Anterior cingulate cortex (tissue), 58 donors: Measurements from ENCODE around the gene TXNDC11.

ENCODE experiments used
- DNase-seq, 58 donors: peaks; one replicate each; lab custom pipeline; 2025; lab: John Stamatoyannopoulos, UW

The TXNDC11 gene

GRCh38 chr16:11755022-11755760 lies 12.5 kb upstream of the TXNDC11 start:
- no peak for DNase-seq

DNA sequence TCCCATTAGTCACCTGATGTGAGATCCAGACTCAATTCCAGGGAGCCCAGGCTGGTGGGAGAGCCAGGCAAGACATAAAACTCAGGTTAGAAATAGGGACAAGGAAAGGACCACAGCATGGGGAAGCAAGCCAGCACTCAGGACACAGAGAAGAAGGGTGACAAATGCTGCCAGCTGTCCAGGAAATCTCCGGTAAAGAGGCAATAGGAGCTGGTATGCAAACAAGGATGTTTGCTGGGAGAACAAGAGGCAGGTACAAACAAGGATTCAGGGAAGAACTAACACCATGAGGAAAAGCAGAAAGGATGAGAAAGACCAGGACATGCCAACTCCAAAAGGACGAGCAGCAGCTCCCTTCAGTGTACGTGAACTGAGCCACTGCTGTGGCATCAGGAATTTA lies 10.2 kb upstream of the TXNDC11 start:
- DNase-seq = no peak

- no peak for DNase-seq
Measured at GRCh38 chr16:11750056-11750455, 7.4 kb upstream of the TXNDC11 start.

- DNase-seq = no peak
Measured at GRCh38 chr16:11748404-11749254, 6.0 kb upstream of the TXNDC11 start.

DNA sequence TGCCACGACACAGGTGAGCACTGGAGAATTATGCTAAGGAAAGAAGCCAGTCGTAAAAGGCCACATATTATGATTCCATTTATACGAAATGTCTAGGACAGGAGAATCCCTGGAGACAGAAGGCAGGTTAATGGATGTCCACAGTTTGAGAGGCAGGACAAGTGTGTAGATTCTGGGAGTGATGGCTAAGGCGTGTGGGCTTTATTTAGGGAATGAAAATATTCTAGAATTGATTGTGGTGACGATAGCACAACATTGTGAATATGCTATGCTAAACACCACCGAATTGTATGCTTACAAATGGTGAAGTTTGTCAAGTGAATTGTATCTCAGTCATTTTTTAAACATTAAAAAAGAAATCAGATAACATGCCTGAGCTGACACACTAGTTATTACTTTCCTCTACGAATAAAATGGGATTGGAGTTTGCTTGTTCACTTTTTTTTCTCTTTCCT lies 5.3 kb upstream of the TXNDC11 start:
- no peak for DNase-seq

DNA sequence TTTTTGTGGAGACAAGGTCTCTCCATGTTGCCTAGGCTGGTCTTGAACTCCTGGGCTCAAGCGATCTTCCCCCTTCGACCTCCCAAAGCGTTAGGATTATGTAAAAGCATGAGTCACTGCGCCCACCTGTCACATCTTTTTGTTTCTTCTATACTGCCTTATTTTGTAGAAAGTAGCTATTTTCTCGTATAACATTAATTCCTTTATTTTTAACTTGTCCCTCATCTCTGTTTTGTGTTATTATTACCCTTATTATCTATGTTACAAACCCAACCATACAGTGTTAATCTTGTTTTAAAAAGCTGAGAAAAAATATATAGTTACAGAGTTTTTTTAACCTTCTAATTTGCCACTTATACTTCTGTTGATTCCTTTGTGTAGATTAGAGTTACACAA lies 1.4 kb upstream of the TXNDC11 start:
- DNase-seq = no peak

DNA sequence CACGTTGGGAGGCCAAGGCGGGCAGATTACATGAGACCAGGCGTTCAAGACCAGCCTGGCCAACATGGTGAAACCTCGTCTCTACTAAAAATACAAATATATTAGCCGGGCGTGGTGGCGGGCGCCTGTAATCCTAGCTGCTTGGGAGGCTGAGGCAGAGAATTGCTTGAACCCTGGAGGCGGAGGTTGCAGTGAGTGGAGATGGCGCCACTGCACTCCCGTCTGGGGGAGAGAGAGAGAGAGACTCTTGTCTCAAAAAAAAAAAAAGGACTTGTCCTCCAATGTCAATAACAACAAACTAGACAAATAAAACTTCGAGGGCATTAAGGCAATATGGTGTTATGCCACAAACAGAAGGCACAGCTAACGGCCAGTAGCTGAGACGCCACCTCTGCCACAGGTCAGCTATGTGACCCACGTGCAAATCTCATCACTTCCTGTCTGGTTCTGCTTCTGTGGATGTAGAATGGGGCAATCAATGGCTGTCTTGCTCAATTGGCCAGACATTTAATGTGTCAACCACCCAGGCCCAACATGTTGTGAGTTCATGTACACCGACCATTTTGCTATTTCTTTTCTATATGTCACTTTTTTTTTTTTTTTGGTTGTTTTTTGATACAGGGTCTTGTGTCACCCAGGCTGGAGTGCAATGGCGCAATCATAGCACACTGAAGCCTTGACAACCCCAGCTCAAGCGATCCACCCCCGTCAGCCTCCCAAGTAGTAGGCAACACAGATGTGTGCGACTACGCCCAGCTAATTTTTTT lies 834 bp upstream of the TXNDC11 start:
- DNase-seq = peak in 6 of 58 donors; percentile 3 to 27 (median 15)

GRCh38 chr16:11742093-11742535 lies 543 bp downstream of the TXNDC11 start:
- peak in 15 of 58 donors; percentile 23 to 67 (median 40) for DNase-seq

- no peak for DNase-seq
Measured at GRCh38 chr16:11740567-11740966, 2.1 kb downstream of the TXNDC11 start.

GRCh38 chr16:11738742-11739544 lies 3.7 kb downstream of the TXNDC11 start:
- DNase-seq = no peak

GRCh38 chr16:11737713-11738112 lies 4.9 kb downstream of the TXNDC11 start:
- no peak for DNase-seq

- no peak for DNase-seq
Measured at GRCh38 chr16:11736903-11737302, 5.8 kb downstream of the TXNDC11 start.

- no peak for DNase-seq
Measured at GRCh38 chr16:11735787-11736186, 6.9 kb downstream of the TXNDC11 start.

DNA sequence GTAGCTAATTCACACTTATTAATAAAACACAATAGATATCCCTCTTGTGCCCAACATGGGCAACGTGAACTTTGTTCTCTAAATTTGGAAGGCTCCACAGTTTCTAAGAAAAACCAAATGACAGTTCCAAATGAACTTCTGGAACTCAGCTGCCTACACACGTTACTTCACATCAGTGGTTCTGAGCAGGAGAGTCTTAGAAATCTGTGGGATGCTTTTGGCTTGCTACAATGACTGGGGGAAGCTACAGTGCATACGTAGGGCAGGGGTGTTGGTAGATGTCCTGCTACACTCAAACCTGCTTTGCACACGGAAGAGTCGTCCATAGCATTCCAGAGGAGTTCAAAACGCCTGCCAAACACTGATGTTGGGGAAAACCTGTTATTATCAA lies 8.0 kb downstream of the TXNDC11 start:
- peak in 2 of 58 donors; percentile 44 to 49 for DNase-seq

DNA sequence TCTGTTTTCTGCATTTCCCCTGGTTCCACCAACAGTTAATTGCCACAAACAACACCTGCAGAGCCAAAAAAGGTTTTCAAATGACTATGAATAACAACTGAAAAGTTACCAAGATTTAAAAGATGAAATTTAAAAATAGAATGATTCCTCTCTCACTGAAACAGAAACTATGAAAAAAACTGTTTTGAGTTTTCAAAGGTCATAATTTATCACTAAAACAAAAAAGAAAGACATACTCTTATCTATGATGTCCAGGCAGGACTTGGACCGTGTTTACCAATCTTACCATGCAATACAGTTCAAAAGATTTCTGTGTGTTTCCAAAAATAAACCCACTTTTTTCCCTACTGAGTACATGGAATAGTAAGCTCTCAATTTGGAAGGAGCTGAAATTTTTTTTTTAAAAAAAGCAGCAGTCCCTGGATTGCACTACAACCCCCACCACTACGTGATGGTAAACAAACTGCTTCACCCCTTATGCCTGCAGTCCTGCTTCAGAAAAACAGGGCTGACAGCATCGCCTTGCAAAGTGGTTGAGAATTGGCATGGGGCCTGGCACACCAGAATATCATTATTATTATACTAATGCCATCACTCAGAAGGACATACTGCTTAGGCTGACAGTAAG lies 8.5 kb downstream of the TXNDC11 start:
- peak in 1 of 58 donors; percentile 44 for DNase-seq

- no peak for DNase-seq
Measured at GRCh38 chr16:11731222-11731621, 11.4 kb downstream of the TXNDC11 start.

- DNase-seq = no peak
Measured at GRCh38 chr16:11729787-11730186, 12.9 kb downstream of the TXNDC11 start.

GRCh38 chr16:11727796-11728543 lies 14.7 kb downstream of the TXNDC11 start:
- DNase-seq = no peak

GRCh38 chr16:11726008-11726407 lies 16.6 kb downstream of the TXNDC11 start:
- no peak for DNase-seq
